ENCODE data around the gene HOXB1. TPM values are rescaled to one million over a fixed set of nuclear protein-coding genes. Genes with fewer than 3 reads are reported as not detected.

The HOXB1 gene
- polyA plus RNA-seq, 1 of the 3 experiments (the other 2 are of a cell fraction) = not detected

DNA sequence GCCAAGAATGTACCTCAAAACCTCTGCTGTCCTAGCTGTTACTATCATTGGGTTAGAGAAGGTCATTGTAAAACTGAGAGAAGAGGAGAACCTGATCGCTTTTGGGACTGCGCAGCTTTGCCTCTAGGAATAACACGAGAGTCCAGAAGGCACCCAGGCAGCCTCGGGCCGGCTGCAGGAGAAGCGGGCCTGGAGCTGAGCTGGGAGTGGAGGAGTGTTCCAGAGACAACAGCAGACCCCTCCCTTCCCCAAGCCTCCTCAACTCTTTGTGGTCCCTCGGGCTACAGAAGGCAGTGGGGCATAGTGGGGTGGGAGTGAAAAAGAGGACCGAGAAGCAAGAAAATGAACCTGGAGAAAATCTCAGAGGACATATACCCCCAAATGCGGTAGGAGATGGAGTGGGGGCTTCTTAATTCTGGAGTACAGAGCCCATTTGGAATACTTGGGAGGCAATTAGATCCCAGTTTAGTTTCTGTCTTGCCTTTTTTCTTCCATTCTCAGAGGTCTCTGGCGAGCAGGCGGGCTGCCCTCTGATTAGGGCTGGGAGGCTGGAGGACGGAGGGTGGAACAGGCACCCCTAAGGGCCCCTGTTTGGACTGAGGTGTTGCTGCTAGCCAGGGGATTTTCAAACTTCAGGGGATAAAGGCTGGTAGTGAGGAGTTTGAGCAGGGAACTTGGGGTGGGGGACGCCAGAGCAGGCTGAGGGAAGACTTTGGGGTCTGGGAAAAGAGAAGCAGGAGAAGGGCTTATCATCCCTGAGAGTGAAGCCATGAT, 27.4 kb upstream of the HOXB1 start:
- no peak for DNase-seq
- H3K27ac ChIP-seq (ENCODE audit: low read depth in 2 of 2, low read length in 1 of 2) = no peak overlapping the region
- no peak overlapping the region for H3K9ac ChIP-seq
- H3F3A ChIP-seq (replicated peaks; ENCODE audit: insufficient read depth) = no peaks in the 10 kb centered on the region
- TF ChIP-seq CHD2 (IDR thresholded peaks at IDR 0.05; ENCODE audit: low read length, partially characterized antibody) (no peak), RXRA (IDR thresholded peaks at IDR 0.05; ENCODE audit: borderline replicate concordance, low read depth) (no peak), POLR2AphosphoS5 (IDR thresholded peaks at IDR 0.05; ENCODE audit: low read depth, low read length) (no peak), NRF1 (IDR thresholded peaks at IDR 0.05; ENCODE audit: low read depth, low read length) (no peak), FOXJ3 (CRISPR knock-in tag; IDR thresholded peaks at IDR 0.05) (no peak), SMC3 (IDR thresholded peaks at IDR 0.05; ENCODE audit: low read depth, low read length) (no peak), EZH2phosphoT487 (IDR thresholded peaks at IDR 0.05; ENCODE audit: borderline replicate concordance, low read depth) (no peak), MXI1 (IDR thresholded peaks at IDR 0.05; ENCODE audit: low read depth, low read length) (no peak), RAD21 (IDR thresholded peaks at IDR 0.05; ENCODE audit: low read length) (no peak), TCF12 (IDR thresholded peaks at IDR 0.05) (no peak), FOSL2 (IDR thresholded peaks at IDR 0.05; ENCODE audit: borderline replicate concordance, low read depth) (no peak), TEAD4 (IDR thresholded peaks at IDR 0.05; ENCODE audit: borderline replicate concordance, insufficient read depth) (no peak), YY1 (IDR thresholded peaks at IDR 0.05; ENCODE audit: low read depth) (no peak), EP300 (IDR thresholded peaks at IDR 0.05; ENCODE audit: borderline replicate concordance in 1 of 2, low read depth in 1 of 2, low read length in 1 of 2) (no peak), FOXM1 (IDR thresholded peaks at IDR 0.05; ENCODE audit: low read depth) (no peak)
- TF ChIP-seq, protein P1, sequence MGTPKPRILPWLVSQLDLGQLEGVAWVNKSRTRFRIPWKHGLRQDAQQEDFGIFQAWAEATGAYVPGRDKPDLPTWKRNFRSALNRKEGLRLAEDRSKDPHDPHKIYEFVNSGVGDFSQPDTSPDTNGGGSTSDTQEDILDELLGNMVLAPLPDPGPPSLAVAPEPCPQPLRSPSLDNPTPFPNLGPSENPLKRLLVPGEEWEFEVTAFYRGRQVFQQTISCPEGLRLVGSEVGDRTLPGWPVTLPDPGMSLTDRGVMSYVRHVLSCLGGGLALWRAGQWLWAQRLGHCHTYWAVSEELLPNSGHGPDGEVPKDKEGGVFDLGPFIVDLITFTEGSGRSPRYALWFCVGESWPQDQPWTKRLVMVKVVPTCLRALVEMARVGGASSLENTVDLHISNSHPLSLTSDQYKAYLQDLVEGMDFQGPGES (IDR thresholded peaks at IDR 0.05; ENCODE audit: low read depth, low read length) = no peak
- TF ChIP-seq, protein P2, sequence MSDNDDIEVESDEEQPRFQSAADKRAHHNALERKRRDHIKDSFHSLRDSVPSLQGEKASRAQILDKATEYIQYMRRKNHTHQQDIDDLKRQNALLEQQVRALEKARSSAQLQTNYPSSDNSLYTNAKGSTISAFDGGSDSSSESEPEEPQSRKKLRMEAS (IDR thresholded peaks at IDR 0.05; ENCODE audit: low read depth) = no peak
- TF ChIP-seq, protein P3, sequence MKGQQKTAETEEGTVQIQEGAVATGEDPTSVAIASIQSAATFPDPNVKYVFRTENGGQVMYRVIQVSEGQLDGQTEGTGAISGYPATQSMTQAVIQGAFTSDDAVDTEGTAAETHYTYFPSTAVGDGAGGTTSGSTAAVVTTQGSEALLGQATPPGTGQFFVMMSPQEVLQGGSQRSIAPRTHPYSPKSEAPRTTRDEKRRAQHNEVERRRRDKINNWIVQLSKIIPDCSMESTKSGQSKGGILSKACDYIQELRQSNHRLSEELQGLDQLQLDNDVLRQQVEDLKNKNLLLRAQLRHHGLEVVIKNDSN (IDR thresholded peaks at IDR 0.05; ENCODE audit: borderline replicate concordance, low read depth) = no peak
- TF ChIP-seq, protein P4, sequence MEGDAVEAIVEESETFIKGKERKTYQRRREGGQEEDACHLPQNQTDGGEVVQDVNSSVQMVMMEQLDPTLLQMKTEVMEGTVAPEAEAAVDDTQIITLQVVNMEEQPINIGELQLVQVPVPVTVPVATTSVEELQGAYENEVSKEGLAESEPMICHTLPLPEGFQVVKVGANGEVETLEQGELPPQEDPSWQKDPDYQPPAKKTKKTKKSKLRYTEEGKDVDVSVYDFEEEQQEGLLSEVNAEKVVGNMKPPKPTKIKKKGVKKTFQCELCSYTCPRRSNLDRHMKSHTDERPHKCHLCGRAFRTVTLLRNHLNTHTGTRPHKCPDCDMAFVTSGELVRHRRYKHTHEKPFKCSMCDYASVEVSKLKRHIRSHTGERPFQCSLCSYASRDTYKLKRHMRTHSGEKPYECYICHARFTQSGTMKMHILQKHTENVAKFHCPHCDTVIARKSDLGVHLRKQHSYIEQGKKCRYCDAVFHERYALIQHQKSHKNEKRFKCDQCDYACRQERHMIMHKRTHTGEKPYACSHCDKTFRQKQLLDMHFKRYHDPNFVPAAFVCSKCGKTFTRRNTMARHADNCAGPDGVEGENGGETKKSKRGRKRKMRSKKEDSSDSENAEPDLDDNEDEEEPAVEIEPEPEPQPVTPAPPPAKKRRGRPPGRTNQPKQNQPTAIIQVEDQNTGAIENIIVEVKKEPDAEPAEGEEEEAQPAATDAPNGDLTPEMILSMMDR (IDR thresholded peaks at IDR 0.05) = no peak
- TF ChIP-seq, protein P5, sequence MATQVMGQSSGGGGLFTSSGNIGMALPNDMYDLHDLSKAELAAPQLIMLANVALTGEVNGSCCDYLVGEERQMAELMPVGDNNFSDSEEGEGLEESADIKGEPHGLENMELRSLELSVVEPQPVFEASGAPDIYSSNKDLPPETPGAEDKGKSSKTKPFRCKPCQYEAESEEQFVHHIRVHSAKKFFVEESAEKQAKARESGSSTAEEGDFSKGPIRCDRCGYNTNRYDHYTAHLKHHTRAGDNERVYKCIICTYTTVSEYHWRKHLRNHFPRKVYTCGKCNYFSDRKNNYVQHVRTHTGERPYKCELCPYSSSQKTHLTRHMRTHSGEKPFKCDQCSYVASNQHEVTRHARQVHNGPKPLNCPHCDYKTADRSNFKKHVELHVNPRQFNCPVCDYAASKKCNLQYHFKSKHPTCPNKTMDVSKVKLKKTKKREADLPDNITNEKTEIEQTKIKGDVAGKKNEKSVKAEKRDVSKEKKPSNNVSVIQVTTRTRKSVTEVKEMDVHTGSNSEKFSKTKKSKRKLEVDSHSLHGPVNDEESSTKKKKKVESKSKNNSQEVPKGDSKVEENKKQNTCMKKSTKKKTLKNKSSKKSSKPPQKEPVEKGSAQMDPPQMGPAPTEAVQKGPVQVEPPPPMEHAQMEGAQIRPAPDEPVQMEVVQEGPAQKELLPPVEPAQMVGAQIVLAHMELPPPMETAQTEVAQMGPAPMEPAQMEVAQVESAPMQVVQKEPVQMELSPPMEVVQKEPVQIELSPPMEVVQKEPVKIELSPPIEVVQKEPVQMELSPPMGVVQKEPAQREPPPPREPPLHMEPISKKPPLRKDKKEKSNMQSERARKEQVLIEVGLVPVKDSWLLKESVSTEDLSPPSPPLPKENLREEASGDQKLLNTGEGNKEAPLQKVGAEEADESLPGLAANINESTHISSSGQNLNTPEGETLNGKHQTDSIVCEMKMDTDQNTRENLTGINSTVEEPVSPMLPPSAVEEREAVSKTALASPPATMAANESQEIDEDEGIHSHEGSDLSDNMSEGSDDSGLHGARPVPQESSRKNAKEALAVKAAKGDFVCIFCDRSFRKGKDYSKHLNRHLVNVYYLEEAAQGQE (IDR thresholded peaks at IDR 0.05; ENCODE audit: low read depth, low read length) = no peak
- H3K4me1 ChIP-seq (ENCODE audit: control insufficient read depth in 1 of 2, insufficient read depth in 2 of 2, low read depth in 1 of 2, low read length in 1 of 2) = peaks cover 0 to 2% of the 10 kb centered on the region in 2 experiments; a peak in 1 of 4 replicates
- H4K20me1 ChIP-seq (ENCODE audit: insufficient read depth) = peaks cover 6% of the 10 kb centered on the region; the same call in 1 of the 2 replicates
- 20% methylated on average over 13 of the region's 13 CpGs for WGBS (ENCODE audit: low lambda C conversion rate)
- no peak overlapping the region for H3K4me2 ChIP-seq
- peaks cover 98% of the 10 kb centered on the region for H3K27me3 ChIP-seq (ENCODE audit: insufficient read depth)
- H2AFZ ChIP-seq (ENCODE audit: low read depth) = no peak overlapping the region
- no peaks in the 10 kb centered on the region for H3K36me3 ChIP-seq (replicated peaks in 1 of 2; ENCODE audit: control insufficient read depth in 1 of 2, insufficient read depth in 2 of 2, low read length in 1 of 2)
- CTCF ChIA-PET = interaction anchor here (1.2 to 1.4 kb wide), 4 partner anchors 12 to 608 kb away, joined by 3 to 4 read pairs (median 4); no protein-coding TSS in a partner anchor
- no peaks in the 10 kb centered on the region for H3K9me2 ChIP-seq
- POLR2A ChIA-PET = no interaction called here
- H3K4me3 ChIP-seq (ENCODE audit: low read depth in 2 of 2, low read length in 1 of 2) = no peak overlapping the region
- H3K9me3 ChIP-seq = no peaks in the 10 kb centered on the region
- H3K79me2 ChIP-seq (ENCODE audit: insufficient read depth) = no peaks in the 10 kb centered on the region

All from SK-N-SH (cell line).